Posterior vena cava (tissue), 2 donors: ENCODE results near the gene PRPF31. TPM values are rescaled to one million over a fixed set of nuclear protein-coding genes. Genes with fewer than 3 reads are reported as not detected.
A peak's percentile ranks its signal among the peaks of the same experiment; 100 is the strongest.

Source experiments
- DNase-seq: peaks from one replicate; pipeline ENCODE4 v3.0.0-alpha.2; 2020; ENCODE audit warnings: low spot score
- intact Hi-C, 2 donors: fragments of 100-400 bp; cut with DNase I; formaldehyde crosslinking; loops; one replicate each; pipeline versions ENCODE4 v1.14.1 to v1.14.2; 2022 to 2023
- total RNA-seq, 2 donors: library from RNA; stranded (reverse); fragmentation: NEBNext Ultra II Directional; extraction: Animal tissue kit (Norgen Biotek cat#: 25700); gene quantifications; one replicate each; pipeline ENCODE4 v1.2.1, GENCODE V29; 2021
- donor health status: DM: yes; HTN: yes; CAD: no.
- donor health status: DM: yes; HTN: yes; CAD: no.

PRPF31 gene
- total RNA-seq, 2 donors from 2014 or later, result 33.6 to 37.6 TPM

- intact Hi-C loops, result loop anchor here in 1 of 2 donors (2.0 to 10.0 kb wide), 2 partner anchors 33 to 281 kb away; no protein-coding TSS in a partner anchor
- DNase-seq, result peak; percentile 75
Measured at GRCh38 chr19:54173951-54174834, 58.6 kb downstream of the PRPF31 start.

GRCh38 chr19:54178581-54179261, 63.2 kb downstream of the PRPF31 start:
- intact Hi-C loops, result loop anchor here in 1 of 2 donors (10.0 kb wide), 1 partner anchor 276 kb away; no protein-coding TSS in a partner anchor

GRCh38 chr19:54179262-54179852, 63.8 kb downstream of the PRPF31 start:
- intact Hi-C loops, result loop anchor here in 1 of 2 donors (10.0 kb wide), 1 partner anchor 275 kb away; no protein-coding TSS in a partner anchor

More at GRCh38 chr19:54178581-54179261, 63.2 kb downstream of the PRPF31 start:
- DNase-seq, result peak; percentile 71

GRCh38 chr19:54179921-54180461, 64.4 kb downstream of the PRPF31 start:
- DNase-seq, result peak; percentile 80
- intact Hi-C loops, result loop anchor here in 1 of 2 donors (10.0 kb wide), 1 partner anchor 275 kb away; no protein-coding TSS in a partner anchor

More at GRCh38 chr19:54179262-54179852, 63.8 kb downstream of the PRPF31 start:
- no peak for DNase-seq

- intact Hi-C loops, result no loop called here
- DNase-seq, result peak; percentile 73
Measured at GRCh38 chr19:54180691-54181091, 65.1 kb downstream of the PRPF31 start.

Other genes starting within 250 kb of the PRPF31 start
- gene MYADM, start 247.9 kb upstream of the PRPF31 start, total RNA-seq, result 100 to 1,000 TPM; 360 to 372 TPM
- under 1 TPM in 1 of 2 donors, not detected in 1; 0.48 TPM for gene PRKCG, start 233.6 kb upstream of the PRPF31 start, total RNA-seq
- gene CACNG7, start 206.5 kb upstream of the PRPF31 start, total RNA-seq, result not detected
- under 1 TPM; 0.05 to 0.09 TPM for gene CACNG8, start 152.8 kb upstream of the PRPF31 start, total RNA-seq
- gene CACNG6, start 124.1 kb upstream of the PRPF31 start, total RNA-seq, result not detected
- under 1 TPM in 1 of 2 donors, not detected in 1; 0.60 TPM for gene VSTM1, start 51.9 kb upstream of the PRPF31 start, total RNA-seq
- gene TARM1, start 34.4 kb upstream of the PRPF31 start, total RNA-seq, result not detected
- gene OSCAR, start 15.0 kb upstream of the PRPF31 start, total RNA-seq, result 1 to 10 TPM; 3.9 to 5.0 TPM
- gene NDUFA3, start 12.9 kb upstream of the PRPF31 start, total RNA-seq, result 100 to 1,000 TPM in 1 of 2 donors, 10 to 100 TPM in 1; 59.3 to 105 TPM
- 10 to 100 TPM; 13.3 to 14.8 TPM for gene TFPT, start 97 bp upstream of the PRPF31 start, total RNA-seq
- 10 to 100 TPM; 25.6 to 29.1 TPM for gene CNOT3, start 22.0 kb downstream of the PRPF31 start, total RNA-seq
- gene LENG1, start 44.0 kb downstream of the PRPF31 start, total RNA-seq, result 1 to 10 TPM; 4.7 to 6.2 TPM
- 1 to 10 TPM; 1.1 to 1.4 TPM for gene TMC4, start 57.4 kb downstream of the PRPF31 start, total RNA-seq
- 10 to 100 TPM; 29.0 to 38.6 TPM for gene MBOAT7, start 73.8 kb downstream of the PRPF31 start, total RNA-seq
- gene TSEN34, start 75.6 kb downstream of the PRPF31 start, total RNA-seq, result 10 to 100 TPM; 17.3 to 24.5 TPM
- gene RPS9, start 85.1 kb downstream of the PRPF31 start, total RNA-seq, result 1,000 to 10,000 TPM in 1 of 2 donors, 100 to 1,000 TPM in 1; 777 to 1,026 TPM
- 10 to 100 TPM; 14.6 to 25.5 TPM for gene LILRB3, start 107.3 kb downstream of the PRPF31 start, total RNA-seq
- 1 to 10 TPM; 8.1 to 9.6 TPM for gene LILRA6, start 127.0 kb downstream of the PRPF31 start, total RNA-seq
- gene LILRB5, start 141.5 kb downstream of the PRPF31 start, total RNA-seq, result 10 to 100 TPM; 14.9 to 22.5 TPM
- 10 to 100 TPM in 1 of 2 donors, 1 to 10 TPM in 1; 7.3 to 12.9 TPM for gene LILRB2, start 165.4 kb downstream of the PRPF31 start, total RNA-seq
- 10 to 100 TPM in 1 of 2 donors, 1 to 10 TPM in 1; 6.2 to 11.7 TPM for gene LILRA5, start 197.4 kb downstream of the PRPF31 start, total RNA-seq
- gene LILRA4, start 223.4 kb downstream of the PRPF31 start, total RNA-seq, result under 1 TPM in 1 of 2 donors, not detected in 1; 0.57 TPM
- 10 to 100 TPM; 18.3 to 42.2 TPM for gene LAIR1, start 249.2 kb downstream of the PRPF31 start, total RNA-seq